H1 (cell line): Measurements from ENCODE around the gene LANCL3. TPM values are rescaled to one million over a fixed set of nuclear protein-coding genes. Genes with fewer than 3 reads are reported as not detected.

ENCODE experiments used
- CTCF ChIA-PET: fragments of 300-600 bp; sonication (Branson Sonifier 250); formaldehyde crosslinking; loops from one replicate; lab custom pipeline; 2021; ENCODE audit not compliant: partially characterized antibody; lab: Charles Lee
- POLR2A ChIA-PET: fragments of 300-600 bp; sonication (Branson Sonifier 250); formaldehyde crosslinking; loops from one replicate; lab custom pipeline; 2021; ENCODE audit warnings: inconsistent platforms; ENCODE audit not compliant: partially characterized antibody; lab: Charles Lee
- DNase-seq, 2 experiments: peaks; one replicate each; pipeline versions ENCODE4 v3.0.0 to v3.0.0-alpha.2; 2010 to 2022; ENCODE audit warnings: low spot score in 2 of 2, low read depth in 1 of 2, mixed read lengths in 1 of 2
- FAIRE-seq: peaks from 2 replicates; lab custom pipeline; 2011; peaks lifted over from hg19 to GRCh38; lab: Jason Lieb, UNC
- H2AFZ ChIP-seq: 2 replicates; pipeline ENCODE4 v1.8.1; 2012; ENCODE audit warnings: low read length, inconsistent platforms
- H2AK5ac ChIP-seq: 2 replicates; pipeline ENCODE4 v1.6.1; 2013; ENCODE audit warnings: low read depth, low read length
- H2BK120ac ChIP-seq: replicated peaks from 2 replicates; pipeline ENCODE3; 2013; ENCODE audit warnings: low read depth, low read length, inconsistent platforms
- H2BK12ac ChIP-seq: 2 replicates; pipeline ENCODE4 v1.6.1; 2013; ENCODE audit warnings: low read depth, low read length
- H2BK15ac ChIP-seq: 2 replicates; pipeline ENCODE4 v1.6.1; 2013; ENCODE audit warnings: low read length
- H2BK20ac ChIP-seq: 2 replicates; pipeline ENCODE4 v1.6.1; 2013; ENCODE audit warnings: low read length
- H2BK5ac ChIP-seq: 2 replicates; pipeline ENCODE4 v1.6.1; 2013; ENCODE audit warnings: low read depth, low read length
- H3K14ac ChIP-seq: 2 replicates; pipeline ENCODE4 v1.6.1; 2013; ENCODE audit warnings: inconsistent platforms; ENCODE audit not compliant: insufficient read length
- H3K18ac ChIP-seq: 2 replicates; pipeline ENCODE4 v1.6.1; 2013; ENCODE audit warnings: low read length; ENCODE audit errors: extremely low read depth
- H3K23ac ChIP-seq: 2 replicates; pipeline ENCODE4 v1.6.1; 2013; ENCODE audit warnings: inconsistent platforms; ENCODE audit not compliant: insufficient read length
- H3K23me2 ChIP-seq: 2 replicates; pipeline ENCODE4 v1.6.1; 2013; ENCODE audit warnings: low read depth, low read length
- H3K27ac ChIP-seq: 2 replicates; pipeline ENCODE4 v1.6.1; 2011; ENCODE audit warnings: low read depth, low read length, inconsistent platforms
- H3K27me3 ChIP-seq, 4 experiments: replicated peaks in 1 of 4; 1 replicate in 1 of 4; 2 replicates in 3 of 4; pipeline versions ENCODE4 v1.6.1 to v1.8.1; 2011 to 2013; ENCODE audit warnings: low read length in 3 of 4, mild to moderate bottlenecking in 3 of 4, inconsistent platforms in 2 of 4, mixed read lengths in 2 of 4, moderate library complexity in 1 of 4; ENCODE audit not compliant: control insufficient read depth in 3 of 4, insufficient read depth in 3 of 4; ENCODE audit errors: extremely low read depth in 1 of 4
- H3K36me3 ChIP-seq, 4 experiments: 2 replicates each; pipeline versions ENCODE4 v1.6.1 to v1.8.1; 2011 to 2013; ENCODE audit warnings: mild to moderate bottlenecking in 4 of 4, low read length in 3 of 4, moderate library complexity in 2 of 4, control low read depth in 1 of 4, inconsistent platforms in 1 of 4; ENCODE audit not compliant: insufficient read depth in 4 of 4, control insufficient read depth in 2 of 4
- H3K4ac ChIP-seq: replicated peaks from 2 replicates; pipeline ENCODE3; 2013; ENCODE audit warnings: low read length, low read depth, mixed read lengths, inconsistent platforms; ENCODE audit not compliant: insufficient read length
- H3K4me1 ChIP-seq, 4 experiments: replicated peaks in 1 of 4; 1 replicate in 1 of 4; 2 replicates in 3 of 4; pipeline versions ENCODE4 v1.6.1 to v1.8.1; 2011 to 2013; ENCODE audit warnings: low read length in 3 of 4, inconsistent platforms in 2 of 4, mixed read lengths in 1 of 4; ENCODE audit not compliant: insufficient read depth in 4 of 4, control insufficient read depth in 3 of 4
- H3K4me2 ChIP-seq, 2 experiments: 2 replicates each; pipeline versions ENCODE4 v1.6.1 to v1.8.1; 2011 to 2013; ENCODE audit warnings: low read depth in 2 of 2, low read length in 2 of 2, control low read depth in 1 of 2, inconsistent platforms in 1 of 2, mild to moderate bottlenecking in 1 of 2; ENCODE audit not compliant: insufficient read depth in 1 of 2
- H3K4me3 ChIP-seq, 4 experiments: fragments of 200-600, 300-600 bp in 1 of 4; sonication (generic), shearing (Covaris generic), sonication (Bioruptor Twin) in 1 of 4; 2 replicates each; pipeline versions ENCODE4 v1.5.1 to v1.8.1; 2011 to 2016; ENCODE audit warnings: low read length in 4 of 4, low read depth in 3 of 4, control low read depth in 2 of 4, inconsistent platforms in 2 of 4, mild to moderate bottlenecking in 2 of 4, mixed read lengths in 1 of 4, moderate library complexity in 1 of 4; ENCODE audit not compliant: insufficient read depth in 2 of 4; ENCODE audit errors: extremely low read depth in 1 of 4
- H3K56ac ChIP-seq: replicated peaks from 2 replicates; pipeline ENCODE3; 2013; ENCODE audit warnings: low read depth, mild to moderate bottlenecking, mixed read lengths, low read length, inconsistent platforms; ENCODE audit not compliant: insufficient read length
- H3K79me1 ChIP-seq: 2 replicates; pipeline ENCODE4 v1.6.1; 2013; ENCODE audit warnings: low read depth, low read length, control low read depth
- H3K79me2 ChIP-seq, 2 experiments: 2 replicates each; pipeline versions ENCODE4 v1.6.1 to v1.8.1; 2012 to 2013; ENCODE audit warnings: low read length in 2 of 2, mild to moderate bottlenecking in 2 of 2, inconsistent platforms in 1 of 2; ENCODE audit not compliant: insufficient read depth in 2 of 2, control insufficient read depth in 1 of 2
- H3K9ac ChIP-seq, 4 experiments: replicated peaks in 1 of 4; 1 replicate in 1 of 4; 2 replicates in 3 of 4; pipeline versions ENCODE4 v1.6.1 to v1.8.1; 2011 to 2013; ENCODE audit warnings: low read depth in 3 of 4, low read length in 3 of 4, control low read depth in 2 of 4, mild to moderate bottlenecking in 2 of 4, moderate library complexity in 2 of 4, inconsistent platforms in 1 of 4; ENCODE audit errors: extremely low read depth in 1 of 4
- H3K9me3 ChIP-seq, 2 experiments: 2 replicates each; pipeline versions ENCODE4 v1.6.1 to v1.8.1; 2012 to 2013; ENCODE audit warnings: mild to moderate bottlenecking in 2 of 2, moderate library complexity in 2 of 2, control low read depth in 1 of 2, inconsistent platforms in 1 of 2, low read depth in 1 of 2, low read length in 1 of 2, mixed read lengths in 1 of 2; ENCODE audit not compliant: insufficient read depth in 2 of 2
- H4K20me1 ChIP-seq, 2 experiments: replicated peaks in 1 of 2; 2 replicates each; pipeline versions ENCODE3 to v1.8.1; 2011 to 2013; ENCODE audit warnings: inconsistent platforms in 2 of 2, low read length in 2 of 2, mild to moderate bottlenecking in 1 of 2; ENCODE audit not compliant: insufficient read depth in 2 of 2, control insufficient read depth in 1 of 2
- H4K5ac ChIP-seq: 2 replicates; pipeline ENCODE4 v1.6.1; 2013; ENCODE audit warnings: low read length, low read depth, mixed read lengths, inconsistent platforms; ENCODE audit not compliant: insufficient read length
- H4K8ac ChIP-seq: 2 replicates; pipeline ENCODE4 v1.8.0; 2013; ENCODE audit warnings: mild to moderate bottlenecking, moderate library complexity, low read length, inconsistent platforms; ENCODE audit not compliant: insufficient read depth; ENCODE audit errors: extremely low read depth
- H4K91ac ChIP-seq: replicated peaks from 2 replicates; pipeline ENCODE3; 2013; ENCODE audit warnings: low read length, mixed read lengths, inconsistent platforms; ENCODE audit not compliant: insufficient read length
- ASH2L ChIP-seq: fragments of 200-600, 300-600 bp; sonication (generic); IDR thresholded peaks from one replicate; pipeline ENCODE4 v1.7.1; 2017; ENCODE audit warnings: low read length
- CBX5 ChIP-seq: fragments of 300-800, 300-1000 bp; sonication (generic); IDR thresholded peaks from 2 replicates; pipeline ENCODE4 v1.7.1; 2016; ENCODE audit warnings: antibody characterized with exemption, low read length, low read depth
- CHD2 ChIP-seq: IDR thresholded peaks from 2 replicates; pipeline ENCODE4 v1.6.1; 2012; ENCODE audit warnings: low read length, improper control_type of control experiment
- CTCF ChIP-seq, 3 experiments: IDR thresholded peaks; 1 replicate in 2 of 3; 2 replicates in 1 of 3; pipeline versions ENCODE4 v1.5.1 to v1.6.1; 2011; ENCODE audit warnings: low read length in 3 of 3, mild to moderate bottlenecking in 3 of 3, inconsistent platforms in 2 of 3, low read depth in 1 of 3, moderate library complexity in 1 of 3; ENCODE audit not compliant: insufficient read depth in 1 of 3; ENCODE audit errors: control extremely low read depth in 1 of 3
- FOSL1 ChIP-seq: IDR thresholded peaks from 2 replicates; pipeline ENCODE4 v1.6.1; 2011; ENCODE audit warnings: mild to moderate bottlenecking, low read depth, low read length, moderate library complexity; ENCODE audit not compliant: insufficient read depth
- KDM1A ChIP-seq: fragments of 200-600, 300-600 bp; sonication (generic); IDR thresholded peaks from 2 replicates; pipeline ENCODE4 v1.7.1; 2016; ENCODE audit warnings: mild to moderate bottlenecking, low read length, borderline replicate concordance
- KDM4A ChIP-seq: IDR thresholded peaks from one replicate; pipeline ENCODE4 v1.7.1; 2012; ENCODE audit warnings: low read depth, mild to moderate bottlenecking, moderate library complexity, low read length, inconsistent platforms; ENCODE audit not compliant: severe bottlenecking
- POLR2AphosphoS5 ChIP-seq: IDR thresholded peaks from 2 replicates; pipeline ENCODE4 v1.6.1; 2011; ENCODE audit warnings: low read depth, low read length
- RNF2 ChIP-seq: fragments of 200-900, 300-1000 bp; sonication (generic); IDR thresholded peaks from 2 replicates; pipeline ENCODE4 v1.7.1; 2016; ENCODE audit warnings: borderline replicate concordance, low read depth, mild to moderate bottlenecking, antibody characterized with exemption, low read length; ENCODE audit not compliant: poor library complexity, severe bottlenecking; ENCODE audit errors: missing control alignments
- SIN3A ChIP-seq, 2 experiments: IDR thresholded peaks in 1 of 2; conservative IDR thresholded peaks in 1 of 2; 2 replicates each; pipeline ENCODE4 v1.6.1; 2011 to 2012; ENCODE audit warnings: low read length in 2 of 2, improper control_type of control experiment in 1 of 2, low read depth in 1 of 2, mild to moderate bottlenecking in 1 of 2
- SUZ12 ChIP-seq: fragments of 200-600 bp; sonication (generic); IDR thresholded peaks from 2 replicates; pipeline ENCODE4 v1.6.1; 2012; ENCODE audit warnings: mild to moderate bottlenecking, inconsistent platforms, low read length, moderate library complexity, mixed read lengths
- whole genome bisulfite sequencing, 2 experiments: shearing (Covaris generic) in 1 of 2; methylation state at CpG; one replicate each; pipeline versions ENCODE4 v1.1.6 to v1.1.7; 2013 to 2015; ENCODE audit warnings: low lambda C conversion rate in 2 of 2, mixed read lengths in 2 of 2, inconsistent platforms in 1 of 2, low coverage in 1 of 2, missing lambda C conversion rate in 1 of 2; ENCODE audit not compliant: insufficient replicate concordance in 2 of 2, insufficient coverage in 1 of 2, insufficient read length in 1 of 2; ENCODE audit errors: extremely low coverage in 1 of 2, missing lambda C conversion rate in 1 of 2; 5-methylcytosine and 5-hydroxymethylcytosine counted together
- polyA plus RNA-seq, 7 experiments: library from polyadenylated mRNA; depleted of rRNA in 3 of 7; stranded (reverse) in 5 of 7; unstranded in 2 of 7; fragments of >200 nt in 5 of 7; fragments of 200-250 nt in 2 of 7; gene quantifications; 1 replicate in 5 of 7; 2 replicates in 1 of 7; 4 replicates in 1 of 7; pipeline versions ENCODE4 v1.2.1 to v1.2.3, GENCODE V29; 2011 to 2013; ENCODE audit warnings: missing spikeins in 2 of 7, mixed read lengths in 2 of 7
- total RNA-seq: library from RNA; stranded (reverse); fragmentation: NEBNext Ultra II Directional; extraction: Animal tissue kit (Norgen Biotek cat#: 25700); gene quantifications from 2 replicates; pipeline ENCODE4 v1.2.1, GENCODE V29; 2021

The LANCL3 gene
- total and polyA plus RNA-seq, 2 of the 8 experiments (the other 6 are each of a cell fraction or from before 2014, with no cell fraction given), result 0.11 to 0.37 TPM

DNA sequence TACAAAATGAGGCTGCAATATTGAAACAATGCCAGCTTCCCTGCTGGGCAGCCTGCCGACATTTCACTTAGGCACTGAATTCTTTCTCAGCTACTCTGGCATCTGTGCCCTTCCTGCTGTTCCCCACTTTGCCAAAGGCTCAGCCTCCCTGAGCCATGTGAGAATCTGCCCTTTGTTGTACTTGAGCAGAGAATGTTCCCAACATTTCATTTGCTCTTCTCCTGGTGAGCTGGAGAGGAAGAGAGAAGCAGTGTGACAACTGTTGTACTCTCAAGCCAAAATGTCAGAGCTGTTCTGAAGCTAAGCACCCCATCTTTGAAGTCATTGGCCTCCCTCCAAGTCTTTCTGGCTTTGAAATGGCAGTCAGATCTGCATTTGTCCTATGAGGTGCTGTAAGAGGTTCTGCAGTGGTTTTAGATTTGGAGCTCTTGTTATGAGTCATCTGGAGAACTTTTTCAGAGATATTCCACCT is 32.5 kb downstream of the LANCL3 start:
- H3K23me2 ChIP-seq, result no peaks in the 10 kb centered on the region
- POLR2A ChIA-PET, result no interaction called here
- no peak overlapping the region for H3K4me3 ChIP-seq
- H3K4me1 ChIP-seq, result peaks cover 0 to 3% (median 0%) of the 10 kb centered on the region in 4 experiments; a peak in 2 of 7 replicates
- no peak overlapping the region for H4K5ac ChIP-seq
- no peak overlapping the region for H2AK5ac ChIP-seq
- H2BK20ac ChIP-seq, result no peak overlapping the region
- no peak overlapping the region for H4K91ac ChIP-seq
- no peak overlapping the region for H2BK12ac ChIP-seq
- H3K14ac ChIP-seq, result no peak overlapping the region
- H3K79me1 ChIP-seq, result no peaks in the 10 kb centered on the region
- no peak overlapping the region for H2AFZ ChIP-seq
- H3K23ac ChIP-seq, result no peak overlapping the region
- H3K18ac ChIP-seq, result no peak overlapping the region
- no peak overlapping the region for H3K56ac ChIP-seq
- H2BK5ac ChIP-seq, result no peak overlapping the region
- H2BK15ac ChIP-seq, result no peak overlapping the region
- no peak overlapping the region for H3K9ac ChIP-seq
- H3K4ac ChIP-seq, result no peak overlapping the region
- no peak for FAIRE-seq
- H4K20me1 ChIP-seq, result no peaks in the 10 kb centered on the region
- CTCF ChIA-PET, result interaction anchor here (1.2 to 1.3 kb wide), 2 partner anchors 187 to 221 kb away, joined by 3 to 4 read pairs; no protein-coding TSS in a partner anchor
- DNase-seq, result no peak
- H3K27ac ChIP-seq, result no peak overlapping the region
- no peaks in the 10 kb centered on the region for H3K36me3 ChIP-seq
- H3K27me3 ChIP-seq, result no peaks in the 10 kb centered on the region
- no peak overlapping the region for H4K8ac ChIP-seq
- 80% methylated on average over 1 of the region's 1 CpG; no CpG with 5 or more reads in 1 of the 2 experiments for WGBS, 2 experiments
- no peaks in the 10 kb centered on the region for H3K79me2 ChIP-seq
- H2BK120ac ChIP-seq, result no peak overlapping the region
- H3K4me2 ChIP-seq, result no peak overlapping the region
- H3K9me3 ChIP-seq, result no peaks in the 10 kb centered on the region
- no peak for TF ChIP-seq KDM1A
- TF ChIP-seq CBX5, result no peak
- no peak for TF ChIP-seq POLR2AphosphoS5
- TF ChIP-seq ASH2L, result no peak
- no peak for TF ChIP-seq SIN3A (conservative IDR thresholded peaks at IDR 0.05 in 1 of 2, IDR thresholded peaks at IDR 0.05 in 1 of 2; ENCODE audit: low read depth in 1 of 2, low read length in 2 of 2)
- TF ChIP-seq KDM4A, result no peak
- no peak for TF ChIP-seq CHD2
- no peak for TF ChIP-seq FOSL1
- no peak for TF ChIP-seq CTCF (IDR thresholded peaks at IDR 0.05; ENCODE audit: control extremely low read depth in 1 of 3, insufficient read depth in 1 of 3, low read depth in 1 of 3, low read length in 3 of 3)
- no peak for TF ChIP-seq RNF2
- TF ChIP-seq SUZ12, result no peak
